Esophagus squamous epithelium (tissue), 4 donors: ENCODE data around the gene CRYM.
"Not testable (repeated sequence)": the region's sequence is repeated elsewhere in the genome, so short reads cannot be mapped to it uniquely, and the experiment has no call there.

ENCODE experiments used
- POLR2A ChIP-seq, 4 donors: fragments of 450-650 bp; IDR thresholded peaks; one replicate each; pipeline ENCODE4 v1.6.1; 2017; ENCODE audit warnings: antibody characterized with exemption in 4 of 4, mild to moderate bottlenecking in 4 of 4, moderate library complexity in 3 of 4
- TF ChIP-seq, protein P1 (sequence below), 6 experiments: fragments of 450-650 bp in 4 of 6; fragments of 200-600 bp in 2 of 6; sonication (generic) in 2 of 6; IDR thresholded peaks; one replicate each; pipeline ENCODE4 v1.5.1; 2016 to 2019; ENCODE audit warnings: antibody characterized with exemption in 6 of 6, mild to moderate bottlenecking in 4 of 6, moderate library complexity in 4 of 6

DNA sequence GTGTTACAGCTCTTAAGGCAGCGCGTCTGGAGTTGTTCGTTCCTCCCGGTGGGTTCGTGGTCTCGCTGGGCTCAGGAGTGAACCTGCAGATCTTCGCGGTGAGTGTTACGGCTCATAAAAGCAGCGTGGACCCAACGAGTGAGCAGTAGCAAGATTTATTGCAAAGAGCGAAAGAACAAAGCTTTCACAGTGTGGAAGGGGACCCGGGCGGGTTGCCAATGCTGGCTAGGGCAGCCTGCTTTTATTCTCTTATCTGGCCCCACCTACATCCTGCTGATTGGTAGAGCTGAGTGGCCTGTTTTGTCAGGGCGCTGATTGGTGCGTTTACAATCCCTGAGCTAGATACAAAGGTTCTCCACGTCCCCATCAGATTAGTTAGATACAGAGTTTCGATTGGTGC lies 34.0 kb upstream of the CRYM start:
- TF ChIP-seq POLR2A (IDR thresholded peaks at IDR 0.05): not testable (repeated sequence)
- TF ChIP-seq, protein P1, sequence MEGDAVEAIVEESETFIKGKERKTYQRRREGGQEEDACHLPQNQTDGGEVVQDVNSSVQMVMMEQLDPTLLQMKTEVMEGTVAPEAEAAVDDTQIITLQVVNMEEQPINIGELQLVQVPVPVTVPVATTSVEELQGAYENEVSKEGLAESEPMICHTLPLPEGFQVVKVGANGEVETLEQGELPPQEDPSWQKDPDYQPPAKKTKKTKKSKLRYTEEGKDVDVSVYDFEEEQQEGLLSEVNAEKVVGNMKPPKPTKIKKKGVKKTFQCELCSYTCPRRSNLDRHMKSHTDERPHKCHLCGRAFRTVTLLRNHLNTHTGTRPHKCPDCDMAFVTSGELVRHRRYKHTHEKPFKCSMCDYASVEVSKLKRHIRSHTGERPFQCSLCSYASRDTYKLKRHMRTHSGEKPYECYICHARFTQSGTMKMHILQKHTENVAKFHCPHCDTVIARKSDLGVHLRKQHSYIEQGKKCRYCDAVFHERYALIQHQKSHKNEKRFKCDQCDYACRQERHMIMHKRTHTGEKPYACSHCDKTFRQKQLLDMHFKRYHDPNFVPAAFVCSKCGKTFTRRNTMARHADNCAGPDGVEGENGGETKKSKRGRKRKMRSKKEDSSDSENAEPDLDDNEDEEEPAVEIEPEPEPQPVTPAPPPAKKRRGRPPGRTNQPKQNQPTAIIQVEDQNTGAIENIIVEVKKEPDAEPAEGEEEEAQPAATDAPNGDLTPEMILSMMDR (IDR thresholded peaks at IDR 0.05): not testable (repeated sequence)
